HG03097 (cell line): ENCODE data around the gene PTH2R.

ENCODE experiments used
- ATAC-seq: cut with Tn5 transposase; IDR thresholded peaks from one replicate; pipeline ENCODE4 v1.9.1; 2021; ENCODE audit not compliant: unreplicated experiment, low FRiP score

PTH2R gene

GRCh38 chr2:208541461-208541988 is 134.9 kb downstream of the PTH2R start:
- no peak for ATAC-seq

DNA sequence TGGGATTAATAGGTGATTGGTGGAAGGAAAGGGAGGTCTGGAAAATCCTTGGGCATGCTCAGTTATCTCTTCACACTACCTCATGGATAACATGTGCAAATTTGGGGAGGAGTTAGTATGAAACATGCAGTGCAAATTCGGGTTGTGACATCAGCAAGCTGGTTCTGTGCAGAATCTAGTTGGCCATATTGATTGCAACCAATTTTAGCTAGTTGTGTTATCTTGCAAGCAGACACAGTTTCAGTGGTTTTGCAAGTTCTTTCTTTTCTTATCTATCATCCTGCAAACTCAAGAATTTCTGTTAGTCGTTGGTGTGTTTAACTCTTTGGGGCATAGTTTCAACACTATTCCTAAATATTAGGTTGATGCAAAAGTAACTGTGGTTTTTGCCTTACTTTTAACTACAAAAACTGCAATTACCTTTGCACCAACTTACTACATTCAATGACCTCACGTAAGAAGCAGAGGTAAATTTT is 135.4 kb downstream of the PTH2R start:
- no peak for ATAC-seq

DNA sequence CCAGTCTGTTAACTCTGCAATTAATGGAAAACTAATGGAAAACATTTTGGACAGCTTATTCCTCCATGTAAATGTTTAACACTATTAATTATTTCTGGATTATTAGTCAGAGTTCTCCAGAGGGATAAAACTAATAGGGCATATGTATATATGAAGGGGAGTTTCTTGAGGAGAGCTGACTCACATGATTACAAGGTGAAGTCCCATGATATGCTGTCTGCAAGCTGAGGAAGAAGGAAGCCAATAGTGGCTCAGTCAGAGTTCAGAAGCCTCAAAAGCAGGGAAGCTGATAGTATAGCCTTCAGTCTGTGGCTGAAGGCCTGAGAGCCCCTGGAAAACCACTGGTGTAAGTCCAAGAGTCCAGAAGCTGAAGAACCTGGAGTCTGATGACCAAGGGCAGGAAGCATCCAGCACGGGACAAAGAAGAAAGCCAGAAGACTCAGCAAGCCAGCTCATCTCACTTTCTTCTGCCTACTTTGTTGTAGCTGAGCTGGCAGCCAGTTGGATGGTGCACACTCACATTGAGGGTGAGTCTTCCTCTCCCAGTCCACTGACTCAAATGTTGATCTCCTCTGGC is 136.0 kb downstream of the PTH2R start:
- no peak for ATAC-seq
